HUES48 (cell line): Measurements from ENCODE around the gene GJB4.
"Not testable (repeated sequence)": the region's sequence is repeated elsewhere in the genome, so short reads cannot be mapped to it uniquely, and the experiment has no call there.

Source experiments
- H3K27ac ChIP-seq: one replicate; pipeline ENCODE4 v1.7.0; 2013; ENCODE audit warnings: low read depth, low read length, inconsistent platforms
- H3K27me3 ChIP-seq: 2 replicates; pipeline ENCODE4 v1.6.1; 2013; ENCODE audit warnings: mild to moderate bottlenecking, low read length; ENCODE audit not compliant: control insufficient read depth, insufficient read depth
- H3K36me3 ChIP-seq: 2 replicates; pipeline ENCODE4 v1.6.1; 2013; ENCODE audit warnings: low read length; ENCODE audit not compliant: control insufficient read depth, insufficient read depth
- H3K4me1 ChIP-seq: 2 replicates; pipeline ENCODE4 v1.6.1; 2013; ENCODE audit warnings: mild to moderate bottlenecking, low read length; ENCODE audit not compliant: control insufficient read depth, insufficient read depth
- H3K4me3 ChIP-seq: 2 replicates; pipeline ENCODE4 v1.5.1; 2013; ENCODE audit warnings: mild to moderate bottlenecking, low read depth, low read length
- H3K9ac ChIP-seq: 2 replicates; pipeline ENCODE4 v1.6.1; 2013; ENCODE audit warnings: mild to moderate bottlenecking, low read depth, low read length, moderate library complexity
- H3K9me3 ChIP-seq: 2 replicates; pipeline ENCODE4 v1.6.1; 2013; ENCODE audit warnings: low read length; ENCODE audit not compliant: control insufficient read depth, insufficient read depth

Gene GJB4

DNA sequence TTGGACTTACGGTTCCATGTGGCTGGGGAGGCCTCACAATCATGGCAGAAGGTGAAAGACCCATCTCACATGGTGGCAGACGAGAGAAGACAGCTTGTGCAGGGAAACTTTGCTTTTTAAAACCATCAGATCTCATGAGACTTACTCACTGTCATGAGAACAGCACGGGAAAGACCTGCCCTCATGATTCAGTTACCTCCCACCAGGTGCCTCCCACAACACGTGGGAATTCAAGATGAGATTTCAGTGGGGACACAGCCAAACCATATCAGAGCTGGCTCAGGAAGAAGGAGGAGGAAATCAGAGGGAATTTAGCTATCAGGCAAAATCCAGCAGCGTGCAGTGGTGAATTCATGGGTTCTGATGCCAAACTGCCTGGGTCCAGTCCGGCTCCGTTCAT lies 26.7 kb upstream of the GJB4 start:
- H3K4me1 ChIP-seq, H3K9ac ChIP-seq, H3K27ac ChIP-seq, H3K27me3 ChIP-seq, H3K9me3 ChIP-seq, H3K36me3 ChIP-seq, H3K4me3 ChIP-seq: not testable (repeated sequence)

DNA sequence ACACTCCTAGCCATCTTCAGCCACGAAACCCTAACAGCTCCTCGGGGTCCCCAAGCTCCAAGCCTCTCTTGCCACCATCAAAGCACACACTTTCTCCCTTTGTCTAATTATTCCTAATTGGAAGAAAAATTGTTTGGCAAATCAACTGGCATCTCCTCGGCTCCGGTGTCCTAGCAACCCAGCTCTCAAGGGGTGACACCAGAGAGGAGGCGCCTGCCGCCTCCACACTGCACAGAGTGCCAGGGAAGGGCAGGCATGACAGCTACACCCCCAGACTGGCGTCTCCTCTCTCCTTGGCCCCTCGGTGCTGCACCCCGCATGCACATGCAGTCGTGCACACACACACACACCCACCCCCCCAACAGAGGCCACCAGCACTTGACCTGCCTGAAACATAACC lies 22.8 kb upstream of the GJB4 start:
- Histone ChIP-seq H3K27ac (no peak overlapping the region), H3K9me3 (no peaks in the 10 kb centered on the region), H3K4me3 (no peak overlapping the region), H3K9ac (no peak overlapping the region), H3K4me1 (no peaks in the 10 kb centered on the region), H3K36me3 (no peaks in the 10 kb centered on the region), H3K27me3 (no peaks in the 10 kb centered on the region; the same call in 1 of the 2 replicates)

DNA sequence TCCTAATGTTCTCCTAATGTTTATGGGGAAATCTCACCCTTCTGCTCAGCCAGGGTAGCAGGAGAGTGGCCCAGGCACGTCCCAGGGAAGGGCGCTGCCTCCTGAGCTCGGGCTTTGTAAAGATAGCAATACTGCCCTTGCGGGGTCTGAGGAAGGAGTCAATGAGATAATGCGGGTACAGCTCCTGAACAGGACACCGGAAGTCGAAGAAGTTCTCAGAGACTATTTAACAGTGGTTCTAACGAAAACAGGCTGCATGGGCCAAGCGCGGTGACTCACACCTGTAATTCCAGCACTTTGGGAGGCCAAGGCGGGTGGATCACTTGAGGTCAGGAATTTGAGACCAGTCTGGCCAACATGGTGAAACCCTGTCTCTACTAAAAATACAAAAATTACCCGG lies 22.3 kb upstream of the GJB4 start:
- not testable (repeated sequence) for H3K4me1 ChIP-seq, H3K9me3 ChIP-seq, H3K27ac ChIP-seq, H3K27me3 ChIP-seq, H3K9ac ChIP-seq, H3K36me3 ChIP-seq, H3K4me3 ChIP-seq

DNA sequence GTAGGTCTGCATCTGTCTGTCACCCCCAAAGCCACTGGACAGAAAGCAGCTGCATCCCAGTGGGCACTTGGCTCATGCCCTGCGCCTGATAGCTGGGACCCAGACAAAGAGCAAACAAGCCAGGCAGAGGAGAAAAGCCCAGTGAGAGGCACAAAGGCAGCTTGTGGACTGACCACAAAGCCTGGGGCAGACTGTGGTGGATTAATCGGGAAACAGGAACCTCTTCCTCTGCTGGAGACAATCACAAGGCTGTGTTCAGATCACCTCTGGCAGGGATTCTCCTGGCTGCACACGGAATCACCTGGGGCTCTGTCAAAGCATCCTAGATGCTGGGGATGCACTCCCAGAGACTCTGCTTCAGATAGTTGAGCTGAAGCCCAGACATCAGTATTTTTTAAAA lies 19.9 kb upstream of the GJB4 start:
- Histone ChIP-seq H3K36me3 (no peaks in the 10 kb centered on the region), H3K9me3 (no peaks in the 10 kb centered on the region), H3K4me3 (no peak overlapping the region), H3K27me3 (peaks cover 6% of the 10 kb centered on the region), H3K27ac (no peak overlapping the region), H3K9ac (no peak overlapping the region), H3K4me1 (no peaks in the 10 kb centered on the region)

DNA sequence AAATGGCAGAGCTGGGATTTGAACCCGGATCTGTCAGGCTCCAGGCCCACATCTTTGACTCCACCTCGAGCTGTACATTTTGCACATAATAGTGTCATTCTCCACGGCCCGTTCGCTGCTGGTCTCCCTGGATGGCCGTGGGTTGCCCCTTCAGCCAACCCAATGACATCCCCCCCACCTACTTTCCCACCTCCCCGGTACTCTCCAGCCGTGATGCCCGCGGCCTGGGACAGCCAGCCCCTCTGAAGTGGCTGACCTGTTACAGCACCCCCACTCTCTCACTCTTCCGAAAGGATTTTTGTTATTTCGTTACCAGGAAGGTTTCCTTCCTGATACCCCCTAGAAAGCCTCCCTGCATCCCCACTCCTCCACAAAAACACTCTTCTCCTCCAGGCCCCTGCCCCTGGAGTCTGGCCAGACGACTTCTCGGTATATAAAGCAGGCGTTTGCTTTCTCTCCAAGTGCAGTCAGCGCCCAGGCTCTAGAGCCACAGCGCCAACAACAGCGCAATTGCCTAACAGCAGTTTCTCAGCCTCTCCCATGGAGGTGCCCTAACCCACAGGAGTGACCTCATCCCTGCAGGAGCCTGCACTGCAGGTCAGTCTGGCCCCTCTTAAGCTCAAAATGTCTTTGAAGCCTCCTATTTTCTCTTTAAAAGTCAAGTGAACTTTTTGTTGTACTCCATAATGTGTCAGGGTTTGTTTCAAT lies 19.2 kb upstream of the GJB4 start:
- H3K9me3 ChIP-seq: no peaks in the 10 kb centered on the region
- H3K4me3 ChIP-seq: no peak overlapping the region
- no peaks in the 10 kb centered on the region for H3K4me1 ChIP-seq
- H3K27me3 ChIP-seq: peaks cover 6% of the 10 kb centered on the region
- H3K36me3 ChIP-seq: no peaks in the 10 kb centered on the region
- no peak overlapping the region for H3K27ac ChIP-seq
- no peak overlapping the region for H3K9ac ChIP-seq

DNA sequence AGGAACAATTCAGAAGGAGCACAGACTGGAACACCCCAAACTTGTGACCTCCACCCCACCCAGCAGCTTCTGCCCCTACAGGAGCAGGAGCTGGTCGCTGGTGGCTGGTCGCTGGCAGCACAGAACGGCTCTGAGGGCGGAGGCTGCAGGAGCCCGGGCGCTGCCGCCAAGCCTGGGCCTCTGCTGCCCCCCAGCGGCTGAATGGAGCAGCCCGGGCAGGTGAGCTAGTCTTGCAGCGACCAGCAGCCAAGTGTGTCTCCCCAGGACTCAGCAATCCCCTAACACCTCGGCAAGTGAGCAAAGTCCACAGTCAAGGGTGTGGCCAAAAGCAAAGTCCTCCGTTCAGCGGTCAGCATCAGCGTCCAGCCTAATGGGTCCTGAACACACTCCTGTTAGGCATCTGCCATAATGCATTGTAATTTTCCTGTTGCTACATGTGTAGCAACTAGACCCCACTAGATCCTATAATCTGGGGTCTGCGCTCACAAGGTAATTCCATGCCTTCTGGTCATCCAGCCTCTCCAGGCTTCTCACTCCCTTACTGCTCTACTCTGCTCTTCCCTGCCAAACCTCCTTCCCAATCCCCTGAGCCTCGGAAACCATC lies 16.8 kb upstream of the GJB4 start:
- H3K4me3 ChIP-seq: no peak overlapping the region
- no peaks in the 10 kb centered on the region for H3K36me3 ChIP-seq
- no peak overlapping the region for H3K9ac ChIP-seq
- H3K27me3 ChIP-seq: peaks cover 6% of the 10 kb centered on the region
- H3K27ac ChIP-seq: no peak overlapping the region
- H3K4me1 ChIP-seq: no peaks in the 10 kb centered on the region
- H3K9me3 ChIP-seq: no peaks in the 10 kb centered on the region

DNA sequence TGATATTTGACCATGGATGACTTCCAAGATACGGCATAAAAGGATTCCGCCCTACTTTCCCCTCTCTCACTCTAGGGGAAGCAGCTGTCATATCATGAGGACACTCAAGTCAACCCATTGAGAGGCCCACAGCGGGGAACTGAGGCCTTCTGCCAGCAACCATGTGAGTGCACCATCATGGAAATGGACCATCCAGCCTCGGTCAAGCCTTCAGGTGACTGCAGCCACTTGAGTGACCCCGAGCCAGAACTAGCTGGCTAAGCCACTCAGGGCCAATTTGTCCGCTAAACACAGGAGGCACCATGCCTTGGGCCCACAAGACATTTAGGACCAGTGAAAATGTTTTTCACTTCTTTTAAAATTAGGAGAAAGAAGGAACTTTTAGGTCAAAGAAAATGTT lies 15.8 kb upstream of the GJB4 start:
- no peak overlapping the region for H3K27ac ChIP-seq
- H3K27me3 ChIP-seq: peaks cover 6% of the 10 kb centered on the region
- H3K36me3 ChIP-seq: no peaks in the 10 kb centered on the region
- H3K9ac ChIP-seq: no peak overlapping the region
- H3K9me3 ChIP-seq: no peaks in the 10 kb centered on the region
- H3K4me3 ChIP-seq: no peak overlapping the region
- no peaks in the 10 kb centered on the region for H3K4me1 ChIP-seq

DNA sequence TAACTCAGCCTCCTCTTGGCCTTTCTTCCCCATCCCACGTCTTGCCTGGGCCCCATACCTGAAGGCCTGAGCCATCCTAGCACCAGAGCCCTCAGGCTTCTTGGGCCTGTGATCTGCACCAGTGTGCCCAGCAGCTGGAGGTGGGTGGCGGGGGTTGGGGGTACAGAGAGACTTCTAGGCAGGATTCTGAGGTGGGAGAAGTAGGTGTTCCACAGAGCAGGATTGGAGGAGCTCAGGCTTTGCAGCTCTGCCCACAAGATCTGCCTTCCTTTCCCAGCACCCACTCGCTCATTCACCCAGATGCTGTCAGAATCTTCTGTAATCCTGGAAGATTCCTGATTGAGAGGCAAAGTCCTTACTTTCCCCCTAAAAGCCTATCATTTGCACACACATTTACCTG lies 14.7 kb upstream of the GJB4 start:
- Histone ChIP-seq H3K36me3 (no peaks in the 10 kb centered on the region), H3K4me1 (peaks cover 6% of the 10 kb centered on the region), H3K9me3 (no peaks in the 10 kb centered on the region), H3K9ac (no peak overlapping the region), H3K4me3 (no peak overlapping the region), H3K27ac (no peak overlapping the region), H3K27me3 (peaks cover 6% of the 10 kb centered on the region)

DNA sequence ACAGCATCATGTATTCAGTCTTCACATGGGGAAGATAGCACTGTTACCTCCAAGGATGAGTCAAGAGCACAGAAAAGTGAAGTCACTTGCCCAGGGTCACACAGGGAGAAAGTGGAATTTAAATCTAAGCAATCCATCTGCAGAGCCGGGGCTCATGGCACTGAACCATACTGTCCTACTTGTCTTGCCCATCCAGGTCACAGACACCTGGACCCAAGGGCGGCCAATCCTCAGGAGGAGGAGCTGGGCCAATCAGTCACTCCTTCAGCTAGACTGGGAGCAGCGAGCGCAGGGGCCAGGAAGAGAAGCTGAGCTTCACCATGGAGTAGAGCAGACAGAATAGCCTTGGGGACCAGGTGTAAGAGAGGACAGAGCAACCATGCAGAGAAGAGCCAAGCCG lies 13.9 kb upstream of the GJB4 start:
- Histone ChIP-seq H3K4me3 (no peak overlapping the region), H3K27me3 (peaks cover 6% of the 10 kb centered on the region), H3K4me1 (peaks cover 11% of the 10 kb centered on the region), H3K27ac (no peak overlapping the region), H3K9me3 (no peaks in the 10 kb centered on the region), H3K36me3 (no peaks in the 10 kb centered on the region), H3K9ac (no peak overlapping the region)

DNA sequence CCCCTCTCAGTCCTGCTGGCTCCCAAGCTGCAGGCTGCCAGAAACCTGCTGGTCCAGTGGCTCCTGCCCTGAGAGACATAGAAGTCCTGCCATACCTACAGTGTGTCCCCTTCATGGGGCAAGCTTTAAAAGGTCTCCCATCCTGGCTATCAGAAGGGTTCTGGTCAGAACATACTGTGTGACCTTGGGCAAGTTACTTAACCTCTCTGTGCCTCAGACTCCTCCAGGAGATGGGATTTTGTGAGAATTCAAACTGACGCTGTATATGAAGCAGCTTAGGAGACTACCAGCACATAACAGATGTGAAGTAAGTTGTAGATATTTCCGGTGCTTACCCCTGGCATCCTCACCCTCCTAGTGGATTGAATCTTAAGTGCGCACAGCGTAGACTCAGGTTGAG lies 13.4 kb upstream of the GJB4 start:
- no peak overlapping the region for H3K9ac ChIP-seq
- H3K27me3 ChIP-seq: peaks cover 6% of the 10 kb centered on the region
- peaks cover 11% of the 10 kb centered on the region for H3K4me1 ChIP-seq
- no peak overlapping the region for H3K4me3 ChIP-seq
- H3K27ac ChIP-seq: no peak overlapping the region
- no peaks in the 10 kb centered on the region for H3K9me3 ChIP-seq
- no peaks in the 10 kb centered on the region for H3K36me3 ChIP-seq

DNA sequence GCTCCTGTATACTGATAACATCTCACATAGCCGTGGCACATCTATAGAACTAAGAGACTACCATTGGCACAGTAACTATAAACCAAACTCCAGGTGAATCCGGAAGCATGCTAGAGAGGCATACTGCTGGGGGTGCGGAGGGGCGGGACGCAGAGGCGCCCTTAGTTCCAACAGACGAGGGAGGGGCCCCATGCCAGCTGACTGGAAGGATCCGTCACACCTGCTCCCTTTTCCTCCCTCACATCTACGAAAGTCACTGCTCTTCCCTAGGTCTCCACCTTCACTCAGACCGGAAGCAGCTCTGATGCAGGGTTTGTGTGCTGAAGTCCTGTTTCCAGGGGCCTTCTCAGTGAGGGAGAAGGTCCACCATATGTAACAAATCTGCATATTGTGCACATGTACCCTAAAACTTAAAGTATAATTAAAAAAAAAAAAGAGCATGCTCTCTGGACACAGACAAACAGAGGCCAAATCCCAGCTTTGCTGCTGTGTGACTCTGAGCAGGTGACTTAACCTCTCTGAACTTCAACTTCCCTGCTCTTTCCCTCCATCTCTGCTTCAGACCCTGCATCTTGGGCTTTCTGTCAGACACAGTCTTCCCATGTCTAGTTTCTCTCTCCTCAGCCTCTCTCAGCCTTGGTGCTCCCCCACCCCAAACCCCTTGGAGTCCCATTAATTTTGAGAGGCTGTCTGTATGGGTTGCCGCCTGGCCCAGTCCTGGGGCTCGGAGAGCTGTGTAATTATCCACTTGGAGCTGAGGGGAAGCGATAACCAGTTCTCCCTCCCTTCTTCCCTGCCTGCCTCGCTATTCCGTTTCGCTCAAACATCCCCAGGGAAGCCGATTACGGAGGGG lies 12.5 kb upstream of the GJB4 start:
- no peaks in the 10 kb centered on the region for H3K36me3 ChIP-seq
- H3K4me3 ChIP-seq: no peak overlapping the region
- H3K9me3 ChIP-seq: no peaks in the 10 kb centered on the region
- peaks cover 5% of the 10 kb centered on the region for H3K27me3 ChIP-seq
- peaks cover 11% of the 10 kb centered on the region for H3K4me1 ChIP-seq
- no peak overlapping the region for H3K9ac ChIP-seq
- H3K27ac ChIP-seq: no peak overlapping the region
